Common myeloid progenitor, CD34-positive (primary cell): ENCODE measurements around the gene SLC12A4.

Experiments
- CTCF ChIA-PET: fragments of 350-600 bp; sonication (Branson Sonifier 250); formaldehyde crosslinking; loops from one replicate; lab custom pipeline; 2021; ENCODE audit warnings: antibody characterized with exemption; lab: Charles Lee
- POLR2A ChIA-PET: fragments of 350-600 bp; sonication (Branson Sonifier 250); formaldehyde crosslinking; loops from one replicate; lab custom pipeline; 2021; ENCODE audit warnings: antibody characterized with exemption; lab: Charles Lee
- DNase-seq, 3 donors: peaks; one replicate each; pipeline versions ENCODE4 v3.0.0 to v3.0.0-alpha.2; 2013
- H3K27ac ChIP-seq, 2 experiments: 1 replicate in 1 of 2; 2 replicates in 1 of 2; pipeline ENCODE4 v1.7.0; 2013; ENCODE audit warnings: inconsistent platforms in 2 of 2, low read length in 2 of 2, mild to moderate bottlenecking in 2 of 2, low read depth in 1 of 2, moderate library complexity in 1 of 2; ENCODE audit not compliant: severe bottlenecking in 2 of 2, insufficient read depth in 1 of 2, poor library complexity in 1 of 2
- H3K27me3 ChIP-seq, 5 experiments: replicated peaks in 2 of 5; 1 replicate in 3 of 5; 2 replicates in 2 of 5; pipeline versions ENCODE4 v1.6.1 to v1.7.0; 2013; ENCODE audit warnings: low read length in 4 of 5, mild to moderate bottlenecking in 2 of 5, moderate library complexity in 2 of 5, inconsistent platforms in 1 of 5; ENCODE audit not compliant: insufficient read depth in 5 of 5, control insufficient read depth in 4 of 5
- H3K36me3 ChIP-seq, 4 experiments: 1 replicate in 2 of 4; 2 replicates in 2 of 4; pipeline versions ENCODE4 v1.6.1 to v1.7.0; 2013; ENCODE audit warnings: low read length in 3 of 4, control low read depth in 1 of 4, mild to moderate bottlenecking in 1 of 4; ENCODE audit not compliant: control insufficient read depth in 4 of 4, insufficient read depth in 4 of 4
- H3K4me1 ChIP-seq, 4 experiments: 1 replicate in 3 of 4; 2 replicates in 1 of 4; pipeline versions ENCODE4 v1.6.1 to v1.7.1; 2013; ENCODE audit warnings: low read length in 3 of 4, mild to moderate bottlenecking in 3 of 4, control low read depth in 1 of 4, inconsistent platforms in 1 of 4, moderate library complexity in 1 of 4; ENCODE audit not compliant: control insufficient read depth in 4 of 4, insufficient read depth in 4 of 4; ENCODE audit errors: control extremely low read depth in 1 of 4
- H3K4me3 ChIP-seq, 7 experiments: 1 replicate in 4 of 7; 2 replicates in 3 of 7; pipeline versions ENCODE4 v1.5.1 to v1.7.0; 2013; ENCODE audit warnings: mild to moderate bottlenecking in 7 of 7, low read length in 6 of 7, moderate library complexity in 6 of 7, inconsistent platforms in 2 of 7, low read depth in 2 of 7, control low read depth in 1 of 7; ENCODE audit not compliant: insufficient read depth in 4 of 7, control insufficient read depth in 1 of 7; ENCODE audit errors: extremely low read depth in 1 of 7
- H3K9me3 ChIP-seq, 5 experiments: 1 replicate in 4 of 5; 2 replicates in 1 of 5; pipeline versions ENCODE4 v1.6.1 to v1.7.1; 2013; ENCODE audit warnings: low read length in 4 of 5, mild to moderate bottlenecking in 2 of 5, inconsistent platforms in 1 of 5, low read depth in 1 of 5, moderate library complexity in 1 of 5; ENCODE audit not compliant: control insufficient read depth in 4 of 5, insufficient read depth in 2 of 5; ENCODE audit errors: control extremely low read depth in 1 of 5
- WGBS: methylation state at CpG from one replicate; pipeline ENCODE4 v1.1.5; 2013; ENCODE audit not compliant: insufficient coverage; 5-methylcytosine and 5-hydroxymethylcytosine counted together

The SLC12A4 gene

GRCh38 chr16:67969254-67970039 is 1.0 kb upstream of the SLC12A4 start:
- CTCF ChIA-PET: interaction anchor here (0.9 to 7.6 kb wide), 3 partner anchors 15 to 33 kb away, joined by 3 to 69 read pairs (median 3); partner anchors contain the start of gene DPEP3
- POLR2A ChIA-PET: interaction anchor here (1.1 to 2.1 kb wide), 3 partner anchors 12 to 100 kb away, joined by 3 to 12 read pairs (median 8); partner anchors contain the start of gene DPEP3
- DNase-seq: peak; percentile 14 to 55 (median 51)

GRCh38 chr16:67967958-67968399 is 458 bp downstream of the SLC12A4 start:
- Histone ChIP-seq H3K27me3 (no peaks in the 10 kb centered on the region), H3K27ac (peak overlapping the region in 1 of 2 experiments; percentile 61), H3K4me1 (peaks cover 0 to 30% (median 20%) of the 10 kb centered on the region in 4 experiments), H3K4me3 (peak overlapping the region; percentile 37 to 85 (median 74)), H3K9me3 (no peaks in the 10 kb centered on the region), H3K36me3 (peaks cover 0 to 3% (median under 1%) of the 10 kb centered on the region in 4 experiments)
- peak; percentile 13 to 38 (median 29) for DNase-seq
- WGBS: 0% methylated on average over 42 of the region's 45 CpGs
- POLR2A ChIA-PET: interaction anchor here (1.0 to 2.1 kb wide), 4 partner anchors 13 to 101 kb away, joined by 3 to 12 read pairs (median 6); partner anchors contain the start of genes DPEP3 and PSMB10
- CTCF ChIA-PET: interaction anchor here (1.0 to 7.6 kb wide), 3 partner anchors 16 to 33 kb away, joined by 3 to 69 read pairs (median 3); partner anchors contain the start of gene DPEP3

More at GRCh38 chr16:67969254-67970039, 1.0 kb upstream of the SLC12A4 start:
- Histone ChIP-seq H3K4me1 (peaks cover 0 to 30% (median 20%) of the 10 kb centered on the region in 4 experiments), H3K9me3 (no peaks in the 10 kb centered on the region), H3K27ac (peak overlapping the region in 1 of 2 experiments; percentile 68), H3K27me3 (no peaks in the 10 kb centered on the region), H3K4me3 (peak overlapping the region; percentile 60 to 89 (median 82)), H3K36me3 (no peaks in the 10 kb centered on the region)
- WGBS: 52% methylated on average over 22 of the region's 40 CpGs

GRCh38 chr16:67967183-67967957 is 1.1 kb downstream of the SLC12A4 start:
- DNase-seq: peak; percentile 9 to 60 (median 50)
- 22% methylated on average over 10 of the region's 18 CpGs for WGBS

GRCh38 chr16:67966549-67967182 is 1.8 kb downstream of the SLC12A4 start:
- ChIA-PET CTCF (interaction anchor here (0.5 to 7.6 kb wide), 10 partner anchors 10 to 80 kb away, joined by 3 to 69 read pairs (median 3); partner anchors contain the start of genes DDX28, DPEP2, DPEP3 and DUS2), POLR2A (interaction anchor here (0.8 kb wide), 1 partner anchor 74 kb away, joined by 4 read pairs; no protein-coding TSS in a partner anchor)
- no peaks in the 10 kb centered on the region for H3K27me3 ChIP-seq
- H3K4me3 ChIP-seq: peak overlapping the region in 1 of 7 experiments; percentile 84
- no peak overlapping the region for H3K27ac ChIP-seq
- WGBS: 72% methylated on average over 2 of the region's 3 CpGs
- no peaks in the 10 kb centered on the region for H3K9me3 ChIP-seq
- H3K4me1 ChIP-seq: peaks cover 0 to 30% (median 20%) of the 10 kb centered on the region in 4 experiments
- DNase-seq: no peak
- peaks cover 1 to 15% (median 5%) of the 10 kb centered on the region in 4 experiments for H3K36me3 ChIP-seq

More at GRCh38 chr16:67967183-67967957, 1.1 kb downstream of the SLC12A4 start:
- CTCF ChIA-PET: interaction anchor here (0.7 to 7.6 kb wide), 9 partner anchors 14 to 81 kb away, joined by 3 to 69 read pairs (median 3); partner anchors contain the start of genes DDX28, DPEP2, DPEP3 and DUS2
- peak overlapping the region; percentile 37 to 85 (median 74) for H3K4me3 ChIP-seq
- peak overlapping the region in 1 of 2 experiments; percentile 61 for H3K27ac ChIP-seq
- no peaks in the 10 kb centered on the region for H3K27me3 ChIP-seq
- peaks cover 0 to 8% (median 1%) of the 10 kb centered on the region in 4 experiments for H3K36me3 ChIP-seq
- peaks cover 0 to 30% (median 20%) of the 10 kb centered on the region in 4 experiments for H3K4me1 ChIP-seq
- H3K9me3 ChIP-seq: no peaks in the 10 kb centered on the region
- POLR2A ChIA-PET: interaction anchor here (0.8 to 2.1 kb wide), 2 partner anchors 14 to 73 kb away, joined by 4 to 12 read pairs; partner anchors contain the start of gene DPEP3

DNA sequence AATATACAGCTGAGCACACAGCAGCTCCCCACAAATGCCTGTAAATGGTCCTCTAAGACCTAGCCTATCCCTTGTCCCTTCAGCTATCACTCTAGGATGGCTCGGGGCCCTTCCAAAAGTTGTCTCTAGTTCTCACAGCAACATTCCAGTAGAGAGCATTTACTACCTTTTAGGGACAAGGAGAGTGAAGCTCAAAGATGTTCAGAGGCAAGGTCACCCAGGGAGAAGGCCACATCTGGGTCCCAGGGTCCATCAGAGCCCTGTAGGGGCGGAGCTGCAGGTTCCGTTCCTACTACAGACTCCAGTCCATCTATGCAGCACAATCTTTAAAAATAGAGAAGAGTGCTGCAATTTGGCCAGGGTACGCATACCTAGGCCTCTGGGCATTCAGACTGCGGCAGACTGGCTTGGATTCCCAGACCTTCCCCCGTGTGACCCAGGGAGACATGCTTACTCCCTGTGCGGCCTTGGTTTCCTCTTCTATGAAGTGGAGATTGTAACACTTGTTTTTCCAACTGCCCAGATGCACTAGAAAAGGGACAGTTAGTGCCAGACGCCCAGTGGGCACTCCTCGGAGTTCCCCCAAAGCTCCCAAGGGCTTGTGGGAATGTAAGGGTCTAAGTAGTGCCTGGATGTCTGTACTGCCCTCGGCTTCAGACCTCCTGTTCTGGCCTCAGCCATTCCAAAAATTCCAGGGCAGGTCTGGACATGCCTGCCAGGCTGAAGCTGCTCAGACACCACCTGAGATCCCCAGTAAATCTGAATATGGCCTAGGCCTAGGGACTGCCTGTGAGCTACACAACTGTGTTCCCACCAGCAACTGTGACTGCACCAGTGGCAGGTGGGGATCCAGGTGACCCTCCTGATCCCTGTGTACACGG is 2.5 kb downstream of the SLC12A4 start:
- WGBS: 95% methylated on average over 8 of the region's 11 CpGs

More for the DNA sequence above, 2.5 kb downstream of the SLC12A4 start:
- H3K27ac ChIP-seq: no peak overlapping the region
- no peaks in the 10 kb centered on the region for H3K27me3 ChIP-seq
- H3K4me3 ChIP-seq: no peak overlapping the region
- no peak for DNase-seq
- H3K36me3 ChIP-seq: peaks cover 2 to 23% (median 7%) of the 10 kb centered on the region in 4 experiments
- ChIA-PET CTCF (interaction anchor here (0.5 to 7.6 kb wide), 11 partner anchors 9 to 75 kb away, joined by 3 to 69 read pairs (median 3); partner anchors contain the start of genes DDX28, DPEP2NB, DPEP3 and DUS2), POLR2A (no interaction called here)
- no peaks in the 10 kb centered on the region for H3K9me3 ChIP-seq
- H3K4me1 ChIP-seq: peaks cover 0 to 30% (median 20%) of the 10 kb centered on the region in 4 experiments
